Suprapubic skin (tissue), 4 donors: ENCODE data around the gene WDR7. TPM values are rescaled to one million over a fixed set of nuclear protein-coding genes. Genes with fewer than 3 reads are reported as not detected.

Experiments used
- DNase-seq, 2 donors: peaks; one replicate each; pipeline ENCODE4 v3.0.0-alpha.2; 2019; ENCODE audit warnings: low spot score in 2 of 2
- H3K27ac ChIP-seq: fragments of 200-600 bp; sonication (generic); one replicate; pipeline ENCODE4 v1.5.1; 2019
- H3K27me3 ChIP-seq: fragments of 200-600 bp; sonication (generic); one replicate; pipeline ENCODE4 v1.5.1; 2019
- H3K36me3 ChIP-seq: fragments of 200-600 bp; sonication (generic); one replicate; pipeline ENCODE4 v1.5.1; 2019
- H3K4me1 ChIP-seq: fragments of 200-600 bp; sonication (generic); one replicate; pipeline ENCODE4 v1.5.1; 2019
- H3K4me3 ChIP-seq: fragments of 200-600 bp; sonication (generic); one replicate; pipeline ENCODE4 v1.5.1; 2019; ENCODE audit warnings: mild to moderate bottlenecking
- H3K9me3 ChIP-seq: fragments of 200-600 bp; sonication (generic); one replicate; pipeline ENCODE4 v1.5.1; 2019
- EP300 ChIP-seq: sonication (generic); formaldehyde crosslinking; IDR thresholded peaks from one replicate; pipeline ENCODE4 v1.6.1; 2017; ENCODE audit warnings: antibody characterized with exemption
- POLR2A ChIP-seq, 2 donors: fragments of 450-650 bp; IDR thresholded peaks; one replicate each; pipeline ENCODE4 v1.6.1; 2017; ENCODE audit warnings: antibody characterized with exemption in 2 of 2, mild to moderate bottlenecking in 2 of 2, moderate library complexity in 2 of 2
- POLR2AphosphoS5 ChIP-seq, 3 donors: sonication (generic); formaldehyde crosslinking; IDR thresholded peaks; one replicate each; pipeline ENCODE4 v1.6.1; 2017; ENCODE audit warnings: antibody characterized with exemption in 3 of 3
- WGBS: methylation state at CpG from one replicate; pipeline ENCODE4 v1.1.5; 2018; 5-methylcytosine and 5-hydroxymethylcytosine counted together
- total RNA-seq, 4 donors: library from RNA; depleted of rRNA; stranded (reverse); fragments of >200 nt; gene quantifications; one replicate each; pipeline ENCODE4 v1.1.0, GENCODE V29; 2016
- TF ChIP-seq, protein P1 (sequence below), 2 donors: fragments of 200-600 bp in 1 of 2; fragments of 450-650 bp in 1 of 2; sonication (generic) in 1 of 2; IDR thresholded peaks; one replicate each; pipeline ENCODE4 v1.5.1; 2016 to 2019; ENCODE audit warnings: antibody characterized with exemption in 2 of 2, mild to moderate bottlenecking in 1 of 2, moderate library complexity in 1 of 2

Gene WDR7
- total RNA-seq, 4 donors from 2014 or later, result 14.4 to 29.2 (median 20.2) TPM

DNA sequence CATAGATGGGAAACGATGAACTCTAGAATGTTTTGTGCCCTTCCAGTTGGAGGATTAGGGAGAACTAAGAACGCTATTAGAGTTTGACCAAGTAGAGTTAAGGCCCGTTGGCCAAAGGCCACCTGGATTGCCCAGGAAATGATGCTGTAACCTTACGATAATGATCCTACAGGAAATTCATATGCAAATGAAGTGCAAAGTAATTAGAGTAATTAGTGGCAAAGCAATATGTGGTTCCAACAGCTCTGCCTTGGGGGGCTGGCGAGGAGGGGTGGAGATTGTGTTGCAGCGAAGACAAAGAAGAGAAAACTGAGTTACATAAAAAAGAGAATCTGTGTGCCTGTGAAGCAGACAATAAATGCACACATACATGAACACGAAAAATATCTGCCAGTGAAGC, 434.2 kb downstream of the WDR7 start:
- Histone ChIP-seq H3K9me3 (no peaks in the 10 kb centered on the region), H3K27ac (no peak overlapping the region), H3K36me3 (no peaks in the 10 kb centered on the region), H3K4me3 (no peak overlapping the region), H3K4me1 (no peaks in the 10 kb centered on the region), H3K27me3 (no peaks in the 10 kb centered on the region)
- TF ChIP-seq, protein P1, sequence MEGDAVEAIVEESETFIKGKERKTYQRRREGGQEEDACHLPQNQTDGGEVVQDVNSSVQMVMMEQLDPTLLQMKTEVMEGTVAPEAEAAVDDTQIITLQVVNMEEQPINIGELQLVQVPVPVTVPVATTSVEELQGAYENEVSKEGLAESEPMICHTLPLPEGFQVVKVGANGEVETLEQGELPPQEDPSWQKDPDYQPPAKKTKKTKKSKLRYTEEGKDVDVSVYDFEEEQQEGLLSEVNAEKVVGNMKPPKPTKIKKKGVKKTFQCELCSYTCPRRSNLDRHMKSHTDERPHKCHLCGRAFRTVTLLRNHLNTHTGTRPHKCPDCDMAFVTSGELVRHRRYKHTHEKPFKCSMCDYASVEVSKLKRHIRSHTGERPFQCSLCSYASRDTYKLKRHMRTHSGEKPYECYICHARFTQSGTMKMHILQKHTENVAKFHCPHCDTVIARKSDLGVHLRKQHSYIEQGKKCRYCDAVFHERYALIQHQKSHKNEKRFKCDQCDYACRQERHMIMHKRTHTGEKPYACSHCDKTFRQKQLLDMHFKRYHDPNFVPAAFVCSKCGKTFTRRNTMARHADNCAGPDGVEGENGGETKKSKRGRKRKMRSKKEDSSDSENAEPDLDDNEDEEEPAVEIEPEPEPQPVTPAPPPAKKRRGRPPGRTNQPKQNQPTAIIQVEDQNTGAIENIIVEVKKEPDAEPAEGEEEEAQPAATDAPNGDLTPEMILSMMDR (IDR thresholded peaks at IDR 0.05), result no peak
- TF ChIP-seq POLR2A (IDR thresholded peaks at IDR 0.05) (no peak), POLR2AphosphoS5 (IDR thresholded peaks at IDR 0.05) (no peak)
- 70% methylated on average over 7 of the region's 7 CpGs for WGBS
- DNase-seq, result no peak

GRCh38 chr18:57086163-57086562, 435.0 kb downstream of the WDR7 start:
- WGBS, result 88% methylated on average over 1 of the region's 1 CpG
- Histone ChIP-seq H3K27ac (no peak overlapping the region), H3K36me3 (no peaks in the 10 kb centered on the region), H3K4me1 (no peaks in the 10 kb centered on the region), H3K27me3 (no peaks in the 10 kb centered on the region), H3K9me3 (no peaks in the 10 kb centered on the region), H3K4me3 (no peak overlapping the region)
- TF ChIP-seq POLR2A (IDR thresholded peaks at IDR 0.05) (no peak), EP300 (no peak), POLR2AphosphoS5 (IDR thresholded peaks at IDR 0.05) (no peak)
- TF ChIP-seq, protein P1 (IDR thresholded peaks at IDR 0.05), result no peak
- DNase-seq, result no peak

Other genes starting within 250 kb of the WDR7 start
- 10 to 100 TPM; 23.7 to 57.8 (median 47.8) TPM for gene TXNL1, start 12.8 kb upstream of the WDR7 start, total RNA-seq